IPS DF 19.7 (cell line): ENCODE measurements around the gene CMPK1.
"Not testable (repeated sequence)": the region's sequence is repeated elsewhere in the genome, so short reads cannot be mapped to it uniquely, and the experiment has no call there.

Experiments
- DNase-seq: peaks from one replicate; pipeline ENCODE4 v3.0.0-alpha.2; 2013; ENCODE audit warnings: low read depth, low spot score

CMPK1 gene, protein sequence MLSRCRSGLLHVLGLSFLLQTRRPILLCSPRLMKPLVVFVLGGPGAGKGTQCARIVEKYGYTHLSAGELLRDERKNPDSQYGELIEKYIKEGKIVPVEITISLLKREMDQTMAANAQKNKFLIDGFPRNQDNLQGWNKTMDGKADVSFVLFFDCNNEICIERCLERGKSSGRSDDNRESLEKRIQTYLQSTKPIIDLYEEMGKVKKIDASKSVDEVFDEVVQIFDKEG

DNA sequence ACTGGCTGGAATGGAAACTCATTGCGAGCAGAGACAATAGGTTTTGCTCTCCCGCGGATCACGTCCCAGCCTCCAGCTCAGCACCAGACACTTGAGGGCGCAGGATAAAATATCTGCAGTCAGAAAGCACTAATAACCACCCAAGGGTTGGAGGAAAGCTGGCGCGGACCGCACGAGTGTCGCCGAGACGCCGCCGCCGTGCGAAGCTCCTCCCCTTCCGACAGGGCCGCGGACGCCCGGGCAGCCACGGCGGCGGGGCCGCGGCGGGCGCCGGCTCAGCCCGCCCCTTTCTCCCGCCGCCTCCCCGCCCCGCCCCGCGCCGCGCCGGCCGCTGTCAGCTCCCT, at the start of gene CMPK1:
Gene CMPK1 (plus strand): TSS at position 213 of the 344 bp plus-strand sequence. CDS start 156 bp downstream, outside the sequence.
- no peak for DNase-seq

DNA sequence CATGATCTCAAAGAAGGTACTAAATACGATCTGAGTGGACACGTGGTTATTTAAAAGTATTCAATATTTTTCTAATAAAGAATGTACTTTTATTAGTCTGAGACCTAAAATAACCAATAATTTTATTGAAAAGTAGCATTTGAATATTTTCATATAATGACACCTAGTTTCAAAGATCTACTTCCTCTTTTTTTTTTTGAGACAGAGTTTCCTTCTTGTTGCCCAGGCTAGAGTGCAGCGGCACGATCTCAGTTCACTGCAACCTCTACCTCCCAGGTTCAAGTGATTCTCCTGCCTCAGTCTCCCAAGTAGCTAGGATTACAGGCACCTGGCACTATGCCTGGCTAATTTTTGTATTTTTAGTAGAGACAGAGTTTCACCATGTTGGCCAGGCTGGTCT, 45.5 kb upstream of the CMPK1 start:
- not testable (repeated sequence) for DNase-seq

DNA sequence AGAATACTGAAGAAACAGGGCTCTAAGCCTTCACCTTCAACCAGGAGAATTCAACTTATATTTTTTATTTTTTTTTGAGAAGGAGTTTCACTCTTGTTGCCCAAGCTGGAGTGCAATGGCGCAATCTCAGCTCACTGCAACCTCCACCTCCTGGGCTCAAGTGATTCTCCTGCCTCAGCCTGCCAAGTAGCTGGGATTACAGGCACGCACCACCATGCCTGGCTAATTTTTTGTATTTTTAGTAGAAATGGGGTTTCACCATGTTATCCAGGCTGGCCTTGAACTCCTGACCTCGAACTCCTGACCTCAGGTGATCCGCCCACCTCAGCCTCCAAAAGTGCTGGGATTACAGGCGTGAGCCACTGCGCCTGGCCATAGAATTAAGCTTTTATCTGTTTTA, 38.7 kb upstream of the CMPK1 start:
- not testable (repeated sequence) for DNase-seq

DNA sequence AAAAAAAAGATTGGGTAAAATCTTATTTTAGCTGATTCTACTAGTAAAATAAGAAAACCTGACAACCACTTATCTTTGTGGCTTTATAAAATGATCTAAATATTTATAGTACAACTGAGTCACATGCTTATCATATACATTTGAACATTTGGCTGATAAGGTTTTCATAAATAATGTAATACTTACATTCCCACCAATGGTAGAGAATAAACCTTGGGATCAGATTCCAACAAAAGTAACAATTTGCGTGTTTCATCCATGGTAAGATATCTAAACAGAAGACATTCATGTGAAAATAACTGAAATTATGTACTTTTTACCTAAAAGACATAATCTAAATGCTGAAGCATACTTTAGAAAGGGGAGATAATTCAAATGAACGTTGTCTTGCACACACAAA, 38.0 kb upstream of the CMPK1 start:
- no peak for DNase-seq

DNA sequence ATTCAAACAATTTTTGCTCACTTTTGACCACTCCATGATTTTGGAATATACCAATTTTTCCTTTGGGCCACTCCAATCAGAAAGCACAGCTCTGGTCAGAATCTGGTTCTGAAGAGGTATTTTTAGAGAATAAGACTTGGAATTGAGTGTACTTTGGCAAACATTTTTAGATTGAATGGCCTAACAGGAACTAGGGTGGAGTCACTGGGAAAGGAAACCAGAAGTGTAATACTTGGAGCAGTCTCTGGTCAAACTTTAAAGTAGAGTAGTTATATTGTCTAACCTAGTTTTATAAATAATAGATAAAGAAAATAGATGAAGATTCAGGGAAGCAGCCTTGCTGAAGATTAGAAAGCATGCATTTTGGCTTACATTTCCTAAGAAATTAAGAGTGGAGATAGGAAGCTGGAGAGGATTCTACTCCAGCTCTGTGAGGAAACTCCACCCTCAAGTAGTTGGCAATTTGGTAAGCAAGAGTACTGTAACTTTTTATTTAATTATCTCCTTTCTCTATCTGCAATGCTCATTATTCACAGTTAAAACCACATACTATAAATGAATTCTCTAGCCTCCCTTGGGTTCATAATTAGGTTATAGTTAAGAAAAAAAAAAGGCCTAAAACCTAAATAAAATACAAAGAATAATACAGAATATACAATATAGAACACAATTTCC, 35.4 kb upstream of the CMPK1 start:
- DNase-seq: no peak

DNA sequence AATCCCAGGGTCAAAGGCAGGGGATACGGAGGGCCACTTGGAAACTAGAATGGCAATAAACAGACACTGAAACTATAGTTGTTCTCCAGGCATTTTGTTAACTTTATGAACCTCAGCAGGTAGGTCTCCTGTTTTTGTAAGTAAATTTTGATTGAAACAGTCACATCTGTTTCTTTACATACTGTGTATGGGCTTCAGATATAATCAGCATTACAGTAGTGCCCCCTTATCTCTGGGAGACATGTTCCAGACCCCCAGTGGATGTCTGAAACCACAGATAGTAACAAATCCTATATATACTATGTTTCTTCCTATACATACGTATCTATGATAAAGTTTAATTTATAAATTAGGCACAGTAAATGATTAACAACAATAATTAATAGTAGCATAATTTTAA, 31.1 kb upstream of the CMPK1 start:
- no peak for DNase-seq

DNA sequence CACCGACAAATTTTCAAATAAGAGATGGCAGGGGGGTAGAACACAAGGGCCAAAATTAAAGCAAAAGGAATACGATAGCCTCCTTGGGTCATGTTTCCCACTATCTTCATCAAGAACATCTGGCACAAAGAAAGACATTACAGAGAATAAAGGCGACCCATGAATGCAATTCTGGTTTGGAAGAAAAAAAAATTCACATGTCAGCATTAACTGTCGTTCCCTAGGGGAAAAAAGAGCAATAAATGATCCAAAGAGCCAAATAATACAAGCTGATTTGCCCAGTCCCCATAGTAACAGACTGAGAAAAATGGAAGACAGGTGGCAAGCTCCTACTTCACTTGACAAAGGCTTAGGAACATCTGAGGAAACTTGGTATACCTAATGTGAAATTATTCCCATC, 24.2 kb upstream of the CMPK1 start:
- no peak for DNase-seq

DNA sequence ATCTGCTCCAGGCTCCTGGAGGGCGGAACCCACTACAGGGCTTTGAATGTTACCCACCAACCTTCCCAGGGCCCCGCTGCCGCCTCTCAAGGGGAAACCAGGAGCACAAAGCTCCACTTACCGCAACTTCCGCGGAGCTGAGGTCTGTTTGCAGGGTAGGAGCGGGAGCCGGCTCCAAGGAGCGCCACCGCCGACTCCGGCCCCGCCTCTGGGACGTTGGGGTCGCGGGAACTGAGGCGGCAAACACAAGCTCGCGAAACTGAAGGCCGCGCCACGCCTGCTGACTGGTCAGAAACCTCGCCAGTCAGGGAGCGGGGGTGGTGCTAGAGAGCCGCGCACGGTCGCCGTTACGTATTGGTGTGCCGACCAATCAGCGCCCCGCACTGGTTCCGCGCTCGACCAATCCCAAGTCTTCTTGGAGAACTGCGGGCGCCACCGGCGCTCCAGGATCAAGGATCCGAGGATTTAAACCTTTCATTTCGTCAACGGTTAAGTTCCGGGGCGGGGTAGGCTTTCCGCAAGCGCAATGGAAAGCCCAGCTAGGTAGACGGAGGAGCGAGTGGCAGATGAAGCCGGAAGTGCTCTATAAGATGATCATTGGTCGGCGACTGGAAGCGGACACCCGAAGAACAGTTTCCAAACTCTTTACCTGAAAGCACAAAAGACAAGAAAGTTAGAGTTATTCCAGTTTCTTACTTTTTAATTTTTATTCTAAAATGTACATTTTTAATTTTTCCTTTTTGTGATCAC, 19.5 kb upstream of the CMPK1 start, which contains the start of gene STIL:
Gene STIL (minus strand): TSS at position 233 of the 750 bp plus-strand sequence. CDS start 3,828 bp downstream, outside the sequence.
- peak; percentile 98 for DNase-seq

DNA sequence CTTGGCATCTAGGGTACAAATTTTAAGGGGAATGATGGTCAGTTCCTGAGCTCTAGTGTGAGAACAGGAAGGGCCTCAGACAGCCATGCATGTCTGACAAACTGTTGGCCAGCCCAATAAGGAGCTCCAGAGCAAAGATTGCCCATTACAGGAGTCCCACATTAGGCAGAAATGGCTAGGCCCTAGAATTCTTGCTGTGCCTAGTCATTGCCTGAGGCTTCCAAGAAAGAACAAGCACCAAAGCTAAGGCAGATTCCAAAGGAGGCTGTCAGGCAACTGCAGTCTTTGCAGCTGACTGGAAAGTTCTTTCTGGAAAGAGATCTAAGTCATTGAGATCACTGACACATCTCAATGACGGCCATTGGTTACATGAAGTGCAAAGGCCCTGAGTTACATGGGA, 15.7 kb upstream of the CMPK1 start:
- no peak for DNase-seq

DNA sequence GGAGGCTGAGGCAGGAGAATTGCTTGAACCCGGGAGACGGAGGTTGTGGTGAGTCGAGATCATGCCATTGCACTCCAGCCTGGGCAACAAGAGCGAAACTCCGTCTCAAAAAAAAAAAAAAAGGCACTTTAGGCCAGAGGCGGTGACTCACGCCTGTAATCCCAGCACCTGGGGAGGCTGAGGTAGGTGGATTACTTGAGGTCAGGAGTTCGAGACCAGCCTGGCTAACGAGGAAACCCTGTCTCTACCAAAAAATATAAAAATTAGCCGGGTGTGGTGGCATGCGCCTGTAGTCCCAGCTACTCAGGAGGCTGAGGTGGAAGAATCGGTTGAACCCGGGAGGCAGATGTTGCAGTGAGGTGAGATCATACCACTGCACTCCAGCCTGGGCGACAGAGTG, 13.6 kb upstream of the CMPK1 start:
- DNase-seq: not testable (repeated sequence)

DNA sequence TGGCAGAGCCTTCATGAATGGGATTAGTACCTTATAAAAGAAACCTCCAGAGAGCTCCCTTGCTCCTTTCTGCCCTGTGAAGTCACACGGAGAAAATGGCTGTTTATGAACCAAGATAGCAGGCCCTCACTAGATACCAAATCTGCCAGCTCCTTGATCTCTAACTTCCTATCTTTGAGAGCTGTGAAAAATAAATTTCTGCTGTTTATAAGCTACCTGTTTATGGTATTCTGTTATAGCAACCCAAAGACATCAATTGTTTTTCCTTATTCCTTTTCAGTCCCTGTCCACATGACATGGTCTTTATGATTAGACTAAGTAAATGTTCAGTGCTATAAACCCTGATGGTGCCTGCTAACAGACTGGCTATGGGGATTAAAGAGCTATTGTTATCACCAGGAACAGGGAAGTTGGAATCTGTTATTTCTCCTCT, 10.0 kb upstream of the CMPK1 start:
- no peak for DNase-seq

DNA sequence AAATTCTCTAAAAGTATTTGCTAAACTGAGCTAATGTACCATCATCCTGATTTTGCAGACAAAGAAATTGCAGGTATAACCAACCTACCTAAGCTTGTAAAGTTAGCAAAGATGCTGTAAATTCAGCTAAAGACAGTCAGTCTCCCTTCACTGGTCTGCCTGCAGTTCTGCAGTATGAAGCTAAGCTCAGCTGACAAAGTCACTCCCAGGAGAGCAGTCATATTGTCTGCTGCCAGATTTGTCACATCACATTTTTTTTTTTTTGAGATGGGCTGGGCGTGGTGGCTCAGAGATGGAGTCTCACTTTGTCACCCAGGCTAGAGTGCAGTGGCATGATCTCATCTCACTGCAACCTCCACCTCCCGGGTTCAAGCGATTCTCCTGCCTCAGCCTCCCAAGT, 8.9 kb upstream of the CMPK1 start:
- no peak for DNase-seq

DNA sequence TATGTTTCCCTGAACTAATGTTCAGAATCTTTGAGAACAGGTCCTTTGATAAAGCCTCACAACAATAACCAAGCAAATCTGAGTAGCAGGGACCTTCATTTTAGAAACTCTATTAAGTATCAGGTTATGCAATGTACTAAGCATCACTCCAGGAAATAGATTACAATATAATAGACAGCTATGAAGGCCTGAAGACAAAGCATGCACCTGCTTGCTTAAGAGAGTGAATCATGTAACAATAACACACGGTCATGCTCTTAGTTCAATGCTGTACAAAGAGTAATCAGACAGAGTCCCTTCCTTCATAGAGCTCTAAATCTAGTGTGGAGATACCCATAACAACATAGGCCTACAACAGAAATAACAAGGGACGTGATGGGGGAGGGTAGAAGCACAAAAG, 8.1 kb upstream of the CMPK1 start:
- no peak for DNase-seq

DNA sequence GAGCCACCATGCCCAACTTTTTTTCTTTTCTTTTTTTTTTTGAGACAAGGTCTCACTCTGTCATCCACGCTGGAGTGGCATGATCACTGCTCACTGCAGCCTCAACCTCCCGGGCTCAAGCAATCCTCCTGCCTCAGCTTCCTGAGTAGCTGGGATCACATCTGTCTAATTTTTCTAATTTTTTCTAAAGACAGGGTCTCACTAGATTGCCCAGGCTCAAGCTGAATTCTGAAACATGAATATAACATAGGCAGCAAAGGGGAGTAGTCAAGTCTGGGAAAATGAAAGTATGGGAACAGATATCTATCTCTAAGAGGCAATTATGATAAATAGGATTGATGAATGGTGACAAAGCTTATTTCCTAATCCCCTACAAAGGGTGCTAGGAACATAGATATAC, 7.3 kb upstream of the CMPK1 start:
- no peak for DNase-seq

DNA sequence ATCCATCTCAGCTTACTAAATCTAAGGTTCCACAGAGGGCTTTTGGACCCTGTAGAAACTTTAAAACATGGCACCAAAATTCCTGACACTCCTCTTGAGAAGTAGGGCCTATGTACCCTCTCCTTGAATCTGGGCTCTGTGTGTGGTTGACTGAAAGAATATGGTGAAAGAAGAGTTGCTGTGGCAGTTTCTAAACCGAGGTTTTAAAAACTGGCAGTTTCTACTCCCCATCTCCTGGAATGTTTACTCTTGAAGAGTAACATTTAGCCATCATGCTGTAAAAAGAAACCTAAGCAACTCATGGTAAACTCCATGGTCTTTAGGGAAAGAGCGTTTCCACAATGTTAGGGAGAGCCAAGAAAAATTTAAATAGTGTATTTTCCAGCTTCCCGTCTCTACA, 4.6 kb upstream of the CMPK1 start:
- no peak for DNase-seq

DNA sequence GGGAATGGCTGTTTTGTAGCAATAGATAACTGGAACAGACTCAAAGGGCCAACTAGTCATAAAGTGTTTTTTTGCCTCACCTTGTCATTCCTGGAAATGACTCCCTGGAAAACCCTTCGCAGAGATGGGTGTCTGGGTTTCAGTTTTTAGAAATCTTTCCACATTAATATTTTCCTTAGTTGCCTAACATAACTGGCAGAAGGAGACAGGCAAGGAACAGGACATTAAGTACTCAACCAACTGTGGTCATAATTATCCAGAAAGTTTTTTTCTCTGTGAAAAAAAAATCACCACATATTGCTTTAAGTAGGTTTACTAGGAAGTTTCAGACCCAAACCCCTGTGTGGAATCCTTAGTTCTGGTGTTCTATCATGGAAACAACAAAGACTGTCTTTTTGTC, 3.4 kb upstream of the CMPK1 start:
- no peak for DNase-seq

DNA sequence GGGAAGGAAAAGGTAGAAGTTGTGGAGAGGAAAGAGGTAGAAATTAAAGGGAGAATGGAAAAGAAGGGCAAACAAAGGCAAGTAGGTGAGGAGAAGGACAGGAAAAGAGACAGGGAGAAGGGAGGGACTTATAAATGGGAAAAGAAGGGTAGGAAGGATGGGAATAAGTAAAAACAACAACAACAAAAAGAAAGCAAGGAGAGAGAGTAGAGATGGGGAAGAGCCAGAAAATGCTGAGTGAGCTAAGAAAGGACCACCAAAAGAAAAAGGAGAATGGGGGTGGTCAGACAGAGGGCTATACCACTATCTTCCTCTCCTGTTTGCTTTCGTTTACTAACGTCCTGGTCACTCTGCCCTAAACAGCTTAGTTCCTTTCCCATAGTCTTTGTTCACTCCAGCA, 1.7 kb upstream of the CMPK1 start:
- no peak for DNase-seq

DNA sequence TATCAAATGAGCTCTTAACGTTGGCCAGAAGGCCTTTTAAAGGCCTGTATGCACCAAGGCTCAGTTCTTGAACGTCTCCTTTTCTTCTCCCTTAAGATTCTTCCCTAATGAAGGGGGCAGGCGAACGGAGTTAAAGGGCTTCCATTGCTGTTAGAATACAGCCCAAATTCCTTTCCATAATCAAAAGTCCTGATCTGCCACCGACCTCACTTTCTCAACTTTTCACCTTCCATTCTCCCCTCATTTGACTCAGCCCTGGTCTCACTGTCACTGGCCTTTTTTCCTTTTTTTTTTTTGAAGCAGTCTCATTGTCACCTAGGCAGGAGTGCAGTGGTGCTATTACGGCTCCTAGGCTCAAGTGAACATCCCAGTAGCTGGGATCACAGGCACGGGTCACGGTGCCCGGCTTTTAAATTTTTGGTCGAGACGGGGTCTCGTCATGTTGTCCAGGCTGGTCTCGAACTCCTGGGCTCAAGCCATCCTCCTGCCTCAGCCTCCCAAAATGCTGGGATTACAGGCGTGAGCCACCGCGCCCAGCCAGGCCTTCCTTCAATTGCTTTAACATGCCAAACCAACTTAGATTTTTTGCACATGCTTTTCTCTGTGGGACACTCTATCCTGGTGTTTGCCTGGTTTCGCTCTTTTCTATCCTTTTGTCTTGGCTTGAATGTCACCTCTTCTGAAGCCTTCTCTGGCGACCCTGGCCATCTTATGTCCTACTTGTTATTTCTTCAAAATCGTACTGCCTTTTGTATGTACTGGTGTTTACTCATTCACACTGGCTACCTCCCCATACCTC, 612 bp upstream of the CMPK1 start:
- DNase-seq: no peak

DNA sequence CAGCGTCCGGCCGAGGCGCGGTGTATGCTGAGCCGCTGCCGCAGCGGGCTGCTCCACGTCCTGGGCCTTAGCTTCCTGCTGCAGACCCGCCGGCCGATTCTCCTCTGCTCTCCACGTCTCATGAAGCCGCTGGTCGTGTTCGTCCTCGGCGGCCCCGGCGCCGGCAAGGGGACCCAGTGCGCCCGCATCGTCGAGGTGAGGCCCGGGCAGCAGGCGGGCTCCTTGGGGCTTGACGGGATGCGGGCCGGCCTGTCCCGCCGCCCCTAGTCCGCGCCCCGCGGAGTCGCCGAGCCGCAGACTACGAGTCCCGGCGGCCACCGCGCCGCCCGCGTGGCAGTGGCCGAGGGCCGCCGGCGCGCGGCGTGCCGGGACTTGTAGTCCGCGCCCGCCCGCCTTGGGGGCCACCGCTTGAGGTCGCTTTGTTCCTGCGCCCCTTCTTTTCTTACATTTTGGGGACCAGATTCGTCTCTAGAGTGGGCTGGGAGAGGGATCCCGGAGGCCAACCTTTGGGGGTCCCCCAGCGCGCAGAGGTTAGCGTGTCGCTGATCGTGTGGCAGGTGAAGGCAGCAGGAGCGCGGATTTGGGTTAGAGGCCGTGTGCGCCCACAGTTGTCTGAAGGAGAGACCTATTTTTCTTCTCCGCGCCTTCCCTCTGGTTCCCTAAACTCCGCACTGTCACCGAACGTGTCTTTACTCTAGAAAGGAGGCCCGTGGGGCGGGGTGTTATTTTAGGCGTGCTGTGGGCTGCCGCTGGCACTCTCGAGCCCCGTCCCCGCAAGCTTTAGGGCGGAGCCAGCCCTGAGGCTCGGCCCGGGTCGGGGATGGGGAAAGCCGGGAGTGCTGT, 553 bp downstream of the CMPK1 start:
- no peak for DNase-seq

DNA sequence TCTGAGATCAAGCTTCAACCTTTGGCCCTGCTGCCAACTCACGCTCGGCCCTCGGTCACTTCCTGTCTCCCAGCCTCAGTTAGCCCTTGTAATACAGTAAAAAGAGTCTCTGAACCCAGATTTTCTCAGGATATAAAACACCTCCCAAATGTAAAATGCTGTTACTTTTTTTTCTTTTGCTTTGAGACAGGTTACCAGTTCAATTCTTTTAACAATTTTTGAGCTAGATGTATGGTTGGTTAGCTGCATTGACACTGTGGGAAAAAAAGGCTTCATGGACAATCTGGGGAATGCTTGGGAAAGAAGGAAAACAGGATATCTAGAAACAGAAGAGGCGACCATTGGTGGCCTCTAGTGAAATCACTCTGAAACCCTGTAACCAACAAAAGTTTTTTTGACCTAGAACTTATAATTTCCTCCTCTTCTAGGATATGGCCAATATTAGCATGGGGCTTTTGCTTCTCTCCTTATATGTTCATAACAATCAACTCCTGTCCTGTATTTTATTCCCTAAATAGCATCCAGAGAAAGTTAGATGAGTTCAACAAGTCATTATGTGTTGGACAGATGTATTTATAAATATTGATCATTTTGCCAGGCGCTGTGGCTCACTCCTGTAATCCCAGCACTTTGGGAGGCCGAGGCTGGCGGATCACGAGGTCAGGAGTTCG, 1.3 kb downstream of the CMPK1 start:
- DNase-seq: no peak

DNA sequence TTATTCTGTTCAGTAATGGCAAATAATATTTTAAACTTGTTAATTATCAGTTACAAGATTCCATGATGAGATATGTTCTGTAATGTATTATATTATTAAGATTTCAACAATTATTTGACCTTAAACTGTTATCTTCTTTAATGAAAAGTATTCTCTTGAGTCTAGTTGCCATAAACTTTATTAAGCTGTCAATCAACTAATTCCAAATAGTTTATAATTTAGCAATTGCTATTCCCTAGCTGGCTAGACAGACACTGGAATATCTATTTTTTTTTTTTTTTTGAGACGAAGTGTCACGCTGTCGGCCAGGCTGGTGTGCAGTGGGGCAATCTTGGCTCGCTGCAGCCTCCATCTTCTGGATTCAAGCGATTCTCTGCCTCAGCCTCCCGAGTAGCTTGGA, 3.8 kb downstream of the CMPK1 start:
- no peak for DNase-seq
